Middle frontal gyrus (tissue), 1 donor: Measurements from ENCODE around the gene PEMT.

Experiments used
- DNase-seq: peaks from one replicate; pipeline ENCODE4 v3.0.0-alpha.2; 2015; ENCODE audit warnings: low spot score; ENCODE audit errors: extremely low spot score

The PEMT gene

GRCh38 chr17:17570798-17571716 is 20.5 kb downstream of the PEMT start:
- no peak for DNase-seq

- no peak for DNase-seq
These were observed 21.2 kb downstream of the PEMT start for GRCh38 chr17:17570140-17570797.

- no peak for DNase-seq
These were observed 21.8 kb downstream of the PEMT start for GRCh38 chr17:17569691-17570090.

GRCh38 chr17:17568772-17569195 is 22.7 kb downstream of the PEMT start:
- no peak for DNase-seq

GRCh38 chr17:17567631-17568030 is 23.9 kb downstream of the PEMT start:
- peak; percentile 49 for DNase-seq

GRCh38 chr17:17566896-17567513 is 24.5 kb downstream of the PEMT start:
- DNase-seq, result no peak

GRCh38 chr17:17565471-17566339 is 25.8 kb downstream of the PEMT start:
- DNase-seq, result no peak

GRCh38 chr17:17564896-17565295 is 26.6 kb downstream of the PEMT start:
- no peak for DNase-seq

GRCh38 chr17:17564323-17564722 is 27.2 kb downstream of the PEMT start:
- DNase-seq, result no peak

- no peak for DNase-seq
These were observed 28.0 kb downstream of the PEMT start for GRCh38 chr17:17563530-17563929.

GRCh38 chr17:17562146-17562511 is 29.4 kb downstream of the PEMT start:
- no peak for DNase-seq

GRCh38 chr17:17561408-17562145 is 29.9 kb downstream of the PEMT start:
- DNase-seq, result no peak

GRCh38 chr17:17560975-17561374 is 30.5 kb downstream of the PEMT start:
- DNase-seq, result no peak

GRCh38 chr17:17560167-17560566 is 31.3 kb downstream of the PEMT start:
- no peak for DNase-seq

- DNase-seq, result no peak
These were observed 32.3 kb downstream of the PEMT start for GRCh38 chr17:17559164-17559563.

GRCh38 chr17:17558431-17558830 is 33.1 kb downstream of the PEMT start:
- no peak for DNase-seq

GRCh38 chr17:17557796-17558195 is 33.7 kb downstream of the PEMT start:
- DNase-seq, result no peak

GRCh38 chr17:17556671-17557070 is 34.8 kb downstream of the PEMT start:
- no peak for DNase-seq

- no peak for DNase-seq
These were observed 35.6 kb downstream of the PEMT start for GRCh38 chr17:17555906-17556305.

- DNase-seq, result no peak
These were observed 36.4 kb downstream of the PEMT start for GRCh38 chr17:17555151-17555550.

GRCh38 chr17:17554266-17554665 is 37.2 kb downstream of the PEMT start:
- no peak for DNase-seq
